Measurements from ENCODE around the gene SLC2A1.

- no peak for TF ChIP-seq CTCF (IDR thresholded peaks at IDR 0.05; ENCODE audit: low read depth, low read length)
- no peak for TF ChIP-seq EZH2phosphoT487 (IDR thresholded peaks at IDR 0.05; ENCODE audit: low read depth)
Measured at GRCh38 chr1:42964044-42964812, 5.6 kb upstream of the SLC2A1 start.

Measured in OCI-LY3 (cell line).